ENCODE results near the gene SOX9.

DNA sequence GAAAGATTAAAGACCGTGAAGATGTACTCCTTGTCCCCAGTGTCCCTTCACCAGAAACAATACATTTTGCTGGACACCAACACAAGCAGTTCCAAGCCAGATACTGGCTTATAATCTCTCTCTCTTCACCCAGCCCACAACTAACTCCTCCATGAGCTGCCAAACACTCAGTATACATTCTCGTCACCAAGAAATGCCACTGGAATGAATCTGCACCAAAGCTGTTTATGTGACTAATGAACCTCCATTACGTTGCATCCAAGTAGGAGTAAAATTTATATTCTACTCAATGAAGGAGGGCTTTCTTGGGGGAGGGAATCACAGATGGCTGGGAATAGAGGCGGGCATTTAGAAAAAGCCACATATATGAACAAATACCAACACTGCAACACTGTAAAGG is 20.9 kb upstream of the SOX9 start:
- TF ChIP-seq, protein P1, sequence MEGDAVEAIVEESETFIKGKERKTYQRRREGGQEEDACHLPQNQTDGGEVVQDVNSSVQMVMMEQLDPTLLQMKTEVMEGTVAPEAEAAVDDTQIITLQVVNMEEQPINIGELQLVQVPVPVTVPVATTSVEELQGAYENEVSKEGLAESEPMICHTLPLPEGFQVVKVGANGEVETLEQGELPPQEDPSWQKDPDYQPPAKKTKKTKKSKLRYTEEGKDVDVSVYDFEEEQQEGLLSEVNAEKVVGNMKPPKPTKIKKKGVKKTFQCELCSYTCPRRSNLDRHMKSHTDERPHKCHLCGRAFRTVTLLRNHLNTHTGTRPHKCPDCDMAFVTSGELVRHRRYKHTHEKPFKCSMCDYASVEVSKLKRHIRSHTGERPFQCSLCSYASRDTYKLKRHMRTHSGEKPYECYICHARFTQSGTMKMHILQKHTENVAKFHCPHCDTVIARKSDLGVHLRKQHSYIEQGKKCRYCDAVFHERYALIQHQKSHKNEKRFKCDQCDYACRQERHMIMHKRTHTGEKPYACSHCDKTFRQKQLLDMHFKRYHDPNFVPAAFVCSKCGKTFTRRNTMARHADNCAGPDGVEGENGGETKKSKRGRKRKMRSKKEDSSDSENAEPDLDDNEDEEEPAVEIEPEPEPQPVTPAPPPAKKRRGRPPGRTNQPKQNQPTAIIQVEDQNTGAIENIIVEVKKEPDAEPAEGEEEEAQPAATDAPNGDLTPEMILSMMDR (IDR thresholded peaks at IDR 0.05), result no peak
- TF ChIP-seq POLR2AphosphoS5 (IDR thresholded peaks at IDR 0.05), result no peak
